OCI-LY1 (cell line): ENCODE measurements around the gene GNRHR.

Experiments used
- CTCF ChIP-seq: fragments of 200-600 bp; sonication (generic), shearing (Covaris generic); IDR thresholded peaks from 2 replicates; pipeline ENCODE4 v1.5.1; 2017; ENCODE audit warnings: mild to moderate bottlenecking, antibody characterized with exemption, low read length, moderate library complexity, mixed read lengths
- EZH2 ChIP-seq: fragments of 200-600 bp; sonication (generic), shearing (Covaris generic); IDR thresholded peaks from 2 replicates; pipeline ENCODE4 v1.8.0; 2017; ENCODE audit warnings: borderline replicate concordance, mixed run types, mild to moderate bottlenecking, antibody characterized with exemption, low read length, moderate library complexity, mixed read lengths

GRCh38 chr4:67712650-67713528 is 41.3 kb downstream of the GNRHR start:
- TF ChIP-seq EZH2 (no peak), CTCF (no peak)
